ENCODE data around the gene TBX5. TPM values are rescaled to one million over a fixed set of nuclear protein-coding genes. Genes with fewer than 3 reads are reported as not detected.

The TBX5 gene
- total RNA-seq, 1 donor from 2014 or later = 75.1 TPM

DNA sequence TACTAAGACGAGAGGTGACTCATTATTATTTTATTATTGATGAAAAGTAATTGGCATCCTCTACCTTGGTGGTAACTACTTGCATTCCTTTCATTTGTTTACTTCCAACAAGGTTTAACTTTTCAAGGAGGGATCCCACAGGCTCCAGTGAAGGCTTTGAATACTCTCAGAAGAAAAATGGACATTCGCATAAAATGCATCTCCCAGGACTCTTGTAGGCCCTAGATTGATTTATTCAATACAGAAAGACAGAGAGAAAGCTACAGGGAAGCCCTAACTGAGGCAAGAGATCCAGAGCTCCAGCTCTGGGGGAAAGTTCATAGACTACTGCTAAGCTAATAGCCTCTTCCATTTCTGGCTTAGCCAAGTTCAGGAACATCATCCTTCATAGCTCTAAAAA lies 87.0 kb downstream of the TBX5 start:
- Histone ChIP-seq H3K4me3 (no peak overlapping the region), H3K27me3 (ENCODE audit: low read depth) (peaks cover 7% of the 10 kb centered on the region), H3K27ac (replicated peaks) (no peak overlapping the region), H3K9me3 (replicated peaks) (no peaks in the 10 kb centered on the region), H3K36me3 (no peaks in the 10 kb centered on the region), H3K4me1 (peaks cover 12% of the 10 kb centered on the region)
- intact Hi-C loops (cut with micrococcal nuclease) = no loop called here
- TF ChIP-seq, protein P1, sequence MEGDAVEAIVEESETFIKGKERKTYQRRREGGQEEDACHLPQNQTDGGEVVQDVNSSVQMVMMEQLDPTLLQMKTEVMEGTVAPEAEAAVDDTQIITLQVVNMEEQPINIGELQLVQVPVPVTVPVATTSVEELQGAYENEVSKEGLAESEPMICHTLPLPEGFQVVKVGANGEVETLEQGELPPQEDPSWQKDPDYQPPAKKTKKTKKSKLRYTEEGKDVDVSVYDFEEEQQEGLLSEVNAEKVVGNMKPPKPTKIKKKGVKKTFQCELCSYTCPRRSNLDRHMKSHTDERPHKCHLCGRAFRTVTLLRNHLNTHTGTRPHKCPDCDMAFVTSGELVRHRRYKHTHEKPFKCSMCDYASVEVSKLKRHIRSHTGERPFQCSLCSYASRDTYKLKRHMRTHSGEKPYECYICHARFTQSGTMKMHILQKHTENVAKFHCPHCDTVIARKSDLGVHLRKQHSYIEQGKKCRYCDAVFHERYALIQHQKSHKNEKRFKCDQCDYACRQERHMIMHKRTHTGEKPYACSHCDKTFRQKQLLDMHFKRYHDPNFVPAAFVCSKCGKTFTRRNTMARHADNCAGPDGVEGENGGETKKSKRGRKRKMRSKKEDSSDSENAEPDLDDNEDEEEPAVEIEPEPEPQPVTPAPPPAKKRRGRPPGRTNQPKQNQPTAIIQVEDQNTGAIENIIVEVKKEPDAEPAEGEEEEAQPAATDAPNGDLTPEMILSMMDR (IDR thresholded peaks at IDR 0.05; ENCODE audit: borderline replicate concordance) = no peak
- DNase-seq = no peak

DNA sequence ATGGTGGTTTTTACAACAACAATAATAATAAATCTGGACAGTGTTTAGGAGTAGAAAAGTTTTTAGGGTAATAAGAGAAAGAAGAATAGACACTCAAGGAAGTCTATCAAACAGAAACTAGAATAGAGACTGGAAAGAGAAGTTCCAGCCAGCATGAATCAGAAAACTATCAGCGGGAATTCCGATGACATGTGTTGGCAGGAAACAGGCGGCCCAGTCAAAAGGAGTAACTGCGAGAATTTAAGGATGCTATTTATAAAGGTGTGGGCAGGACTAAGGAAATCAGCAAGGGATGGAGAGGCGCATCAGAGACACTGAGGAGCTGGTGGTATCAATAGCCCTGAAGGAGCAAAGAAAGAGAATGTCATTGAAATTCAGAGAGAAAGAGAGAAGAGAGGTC lies 89.9 kb downstream of the TBX5 start:
- Histone ChIP-seq H3K27me3 (ENCODE audit: low read depth) (peaks cover 4% of the 10 kb centered on the region), H3K4me1 (peaks cover 12% of the 10 kb centered on the region), H3K27ac (replicated peaks) (no peak overlapping the region), H3K36me3 (no peaks in the 10 kb centered on the region), H3K4me3 (no peak overlapping the region), H3K9me3 (replicated peaks) (no peaks in the 10 kb centered on the region)
- no peak for DNase-seq
- TF ChIP-seq, protein P1 (IDR thresholded peaks at IDR 0.05; ENCODE audit: borderline replicate concordance) = no peak
- intact Hi-C loops (cut with micrococcal nuclease) = no loop called here

DNA sequence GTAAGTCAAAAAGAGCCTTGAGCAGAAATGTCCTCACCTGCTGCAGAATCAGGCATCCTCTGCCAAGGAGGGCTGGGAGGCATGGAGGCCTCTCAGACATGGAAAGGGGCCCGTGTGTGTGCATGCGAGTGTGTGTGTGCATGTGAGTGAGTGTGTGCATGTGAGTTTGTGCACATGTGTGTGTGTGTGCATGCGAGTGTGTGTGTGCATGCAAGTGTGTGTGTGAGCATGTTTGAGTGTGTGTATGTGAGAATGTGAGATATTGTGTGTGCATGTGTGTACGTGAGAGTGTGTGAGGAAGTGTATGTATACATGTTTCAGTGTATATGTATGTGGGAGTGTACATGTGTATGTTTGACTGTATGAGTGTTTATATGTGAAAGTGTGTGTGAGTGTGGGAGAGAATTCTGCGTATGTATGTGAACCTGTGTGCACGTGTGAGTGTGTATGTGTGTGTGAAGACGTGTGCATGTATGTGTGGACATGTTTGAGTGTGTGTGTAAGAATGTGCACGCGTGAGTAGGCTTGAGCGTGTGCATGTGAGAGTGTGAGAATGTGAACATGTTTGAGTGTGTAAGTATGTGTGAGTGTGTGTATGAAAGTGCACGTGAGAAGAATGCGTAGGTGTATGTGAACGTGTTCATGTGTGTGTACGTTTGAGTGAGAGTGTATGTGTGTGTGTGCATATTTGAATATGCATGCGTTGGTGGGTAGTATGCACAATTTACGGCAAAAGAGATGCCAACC lies 90.8 kb downstream of the TBX5 start:
- Histone ChIP-seq H3K27ac (replicated peaks) (no peak overlapping the region), H3K4me1 (peaks cover 12% of the 10 kb centered on the region), H3K4me3 (no peak overlapping the region), H3K27me3 (ENCODE audit: low read depth) (no peaks in the 10 kb centered on the region), H3K9me3 (replicated peaks) (no peaks in the 10 kb centered on the region), H3K36me3 (no peaks in the 10 kb centered on the region)
- intact Hi-C loops (cut with micrococcal nuclease) = no loop called here
- DNase-seq = no peak
- TF ChIP-seq, protein P1 (IDR thresholded peaks at IDR 0.05; ENCODE audit: borderline replicate concordance) = no peak

DNA sequence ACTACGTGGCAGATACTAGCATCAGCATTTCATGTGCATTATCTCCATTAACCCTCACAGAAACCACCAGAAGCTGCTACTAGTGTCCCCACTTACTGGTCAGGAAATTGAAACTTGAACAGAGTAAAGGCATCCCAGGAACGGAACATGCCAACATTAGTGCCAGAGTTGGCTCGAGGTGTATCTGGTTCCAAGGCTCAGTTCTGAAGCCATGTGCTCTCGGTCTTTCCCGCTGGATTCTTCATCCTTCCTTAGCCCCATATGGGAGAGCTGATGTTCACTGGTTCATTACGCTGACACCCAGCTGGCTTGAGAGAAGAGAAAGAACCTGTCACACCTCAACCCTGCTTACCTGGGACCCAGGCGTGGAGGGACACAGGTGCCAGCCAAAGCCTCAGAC lies 91.5 kb downstream of the TBX5 start:
- intact Hi-C loops (cut with micrococcal nuclease) = no loop called here
- no peaks in the 10 kb centered on the region for H3K36me3 ChIP-seq
- H3K9me3 ChIP-seq (replicated peaks) = no peaks in the 10 kb centered on the region
- no peak for DNase-seq
- H3K4me1 ChIP-seq = peaks cover 12% of the 10 kb centered on the region
- H3K4me3 ChIP-seq = no peak overlapping the region
- H3K27ac ChIP-seq (replicated peaks) = no peak overlapping the region
- TF ChIP-seq, protein P1 (IDR thresholded peaks at IDR 0.05; ENCODE audit: borderline replicate concordance) = no peak
- H3K27me3 ChIP-seq (ENCODE audit: low read depth) = no peaks in the 10 kb centered on the region

DNA sequence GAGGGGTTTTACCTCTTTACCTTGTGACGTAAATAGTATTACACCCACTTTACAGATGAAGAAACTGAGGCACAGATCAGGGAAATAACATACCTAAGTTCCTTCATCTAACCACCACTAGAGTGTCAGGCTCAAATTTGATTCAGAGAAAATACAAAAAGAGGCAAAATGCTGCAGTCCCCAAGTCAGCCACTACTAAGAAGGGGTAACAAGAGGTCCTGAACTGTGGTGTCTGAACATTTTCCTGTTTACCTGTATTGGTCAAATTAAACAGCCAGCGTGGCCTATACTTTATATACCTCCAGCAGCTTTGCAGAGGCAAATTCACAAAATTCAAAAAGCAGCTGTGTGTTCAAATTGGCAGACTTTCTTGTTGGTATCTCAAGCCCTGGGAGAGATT lies 92.0 kb downstream of the TBX5 start:
- TF ChIP-seq, protein P1 (IDR thresholded peaks at IDR 0.05; ENCODE audit: borderline replicate concordance) = no peak
- no peaks in the 10 kb centered on the region for H3K9me3 ChIP-seq (replicated peaks)
- H3K27ac ChIP-seq (replicated peaks) = no peak overlapping the region
- peaks cover 12% of the 10 kb centered on the region for H3K4me1 ChIP-seq
- no peak overlapping the region for H3K4me3 ChIP-seq
- intact Hi-C loops (cut with micrococcal nuclease) = no loop called here
- H3K27me3 ChIP-seq (ENCODE audit: low read depth) = no peaks in the 10 kb centered on the region
- H3K36me3 ChIP-seq = no peaks in the 10 kb centered on the region
- DNase-seq = no peak
